ENCODE results near the gene TRAPPC1.

The TRAPPC1 gene

GRCh38 chr17:7915611-7916384, 15.9 kb downstream of the TRAPPC1 start, which contains the start of gene RNF227:
RNF227 (minus strand) TSS chr17:7916289; CDS start chr17:7916195, 94 bp downstream.
- DNase-seq (ENCODE audit: low read depth in 2 of 2): peak; percentile 97 to 98
- peak within 1 kb of the TSS; percentile 61 to 65 for H3K4me3 ChIP-seq (replicated peaks in 1 of 2; ENCODE audit: low read depth in 2 of 2, low read length in 2 of 2)
- no peak for TF ChIP-seq CTCF (IDR thresholded peaks at IDR 0.05; ENCODE audit: low read depth, low read length)

- peak; percentile 53 to 69 for DNase-seq (ENCODE audit: low read depth in 2 of 2)
Observed at GRCh38 chr17:7915179-7915610, 16.6 kb downstream of the TRAPPC1 start.

GRCh38 chr17:7912927-7913524, 18.7 kb downstream of the TRAPPC1 start:
- TF ChIP-seq CTCF (IDR thresholded peaks at IDR 0.05; ENCODE audit: low read depth, low read length): peak; percentile 79
- no peak overlapping the region for H3K4me3 ChIP-seq (replicated peaks in 1 of 2; ENCODE audit: low read depth in 2 of 2, low read length in 2 of 2)
- DNase-seq (ENCODE audit: low read depth in 2 of 2): peak; percentile 88 to 89

More at GRCh38 chr17:7915179-7915610, 16.6 kb downstream of the TRAPPC1 start:
- no peak for TF ChIP-seq CTCF (IDR thresholded peaks at IDR 0.05; ENCODE audit: low read depth, low read length)
- peak overlapping the region; percentile 61 to 65 for H3K4me3 ChIP-seq (replicated peaks in 1 of 2; ENCODE audit: low read depth in 2 of 2, low read length in 2 of 2)

GRCh38 chr17:7911116-7911515, 20.6 kb downstream of the TRAPPC1 start:
- no peak overlapping the region for H3K4me3 ChIP-seq (replicated peaks in 1 of 2; ENCODE audit: low read depth in 2 of 2, low read length in 2 of 2)
- no peak for TF ChIP-seq CTCF (IDR thresholded peaks at IDR 0.05; ENCODE audit: low read depth, low read length)
- DNase-seq (ENCODE audit: low read depth in 2 of 2): no peak

- no peak overlapping the region for H3K4me3 ChIP-seq (replicated peaks in 1 of 2; ENCODE audit: low read depth in 2 of 2, low read length in 2 of 2)
- no peak for DNase-seq (ENCODE audit: low read depth in 2 of 2)
- TF ChIP-seq CTCF (IDR thresholded peaks at IDR 0.05; ENCODE audit: low read depth, low read length): no peak
Observed at GRCh38 chr17:7910711-7911110, 21.0 kb downstream of the TRAPPC1 start.

GRCh38 chr17:7910281-7910680, 21.5 kb downstream of the TRAPPC1 start:
- no peak for DNase-seq (ENCODE audit: low read depth in 2 of 2)
- H3K4me3 ChIP-seq (replicated peaks in 1 of 2; ENCODE audit: low read depth in 2 of 2, low read length in 2 of 2): no peak overlapping the region
- TF ChIP-seq CTCF (IDR thresholded peaks at IDR 0.05; ENCODE audit: low read depth, low read length): no peak
